K562 (cell line): ENCODE data around the gene CBY2. TPM values are rescaled to one million over a fixed set of nuclear protein-coding genes. Genes with fewer than 3 reads are reported as not detected.

ENCODE experiments used
- HDAC8 ChIP-seq: fragments of 450-650 bp; IDR thresholded peaks from 2 replicates; pipeline ENCODE4 v1.6.1; 2016; ENCODE audit warnings: mild to moderate bottlenecking, missing genetic modification characterization, moderate library complexity, missing compliant biosample characterization
- IRF2 ChIP-seq: sonication (generic); formaldehyde crosslinking; IDR thresholded peaks from 2 replicates; pipeline ENCODE4 v1.8.1; 2022; ENCODE audit warnings: mild to moderate bottlenecking, missing genetic modification reagents
- KLF10 ChIP-seq: fragments of 250-450 bp; sonication (Bioruptor Pico); IDR thresholded peaks from 2 replicates; pipeline ENCODE4 v1.6.1; 2021; ENCODE audit warnings: matching md5 sums
- PCBP1 ChIP-seq: fragments of 200-400 bp; formaldehyde crosslinking; IDR thresholded peaks from 2 replicates; pipeline ENCODE4 v1.6.1; 2018; ENCODE audit warnings: mild to moderate bottlenecking, low read depth, low read length; ENCODE audit not compliant: poor library complexity, severe bottlenecking
- RB1 ChIP-seq: fragments of 450-650 bp; IDR thresholded peaks from 2 replicates; pipeline ENCODE4 v1.6.1; 2017; ENCODE audit warnings: low read depth, mild to moderate bottlenecking
- THRAP3 ChIP-seq: fragments of 450-650 bp; IDR thresholded peaks from 2 replicates; pipeline ENCODE4 v1.6.1; 2016; ENCODE audit warnings: mild to moderate bottlenecking, inconsistent platforms, borderline replicate concordance
- ZNF384 ChIP-seq: IDR thresholded peaks from 2 replicates; pipeline ENCODE4 v1.6.1; 2012; ENCODE audit warnings: low read depth, low read length, improper control_type of control experiment
- polyA plus RNA-seq, 8 experiments: library from polyadenylated mRNA; depleted of rRNA in 4 of 8; stranded (reverse) in 5 of 8; unstranded in 3 of 8; fragments of >200 nt; fragmentation: Nextera tagmentation in 2 of 8; fragmentation: Illumina TruSeq in 1 of 8; extraction: Ambion mirVana in 2 of 8; extraction: Trizol in 1 of 8; gene quantifications; 2 replicates each; pipeline versions ENCODE4 v1.2.1 to v1.2.3, GENCODE V29; 2011 to 2014; ENCODE audit warnings: inconsistent platforms in 1 of 8, missing spikeins in 1 of 8
- total RNA-seq, 7 experiments: library from RNA; depleted of rRNA in 6 of 7; stranded (reverse); fragments of >200 nt in 6 of 7; fragmentation: Illumina TruSeq in 2 of 7; extraction: Trizol in 2 of 7; gene quantifications; 2 replicates each; pipeline versions ENCODE4 v1.2.1 to v1.2.3, GENCODE V29; 2011 to 2021; ENCODE audit warnings: low replicate concordance in 1 of 7
- TF ChIP-seq, protein P1 (sequence below), 3 experiments: fragments of 200-800 bp in 1 of 3; fragments of 250-450 bp in 1 of 3; fragments of 450-650 bp in 1 of 3; sonication (Bioruptor Pico) in 1 of 3; sonication (Bioruptor generic) in 1 of 3; formaldehyde crosslinking in 1 of 3; IDR thresholded peaks; 2 replicates each; pipeline versions ENCODE4 v1.6.1 to v1.8.0; 2016 to 2022; ENCODE audit warnings: mild to moderate bottlenecking in 2 of 3, missing genetic modification characterization in 2 of 3, missing compliant biosample characterization in 1 of 3, moderate library complexity in 1 of 3
- TF ChIP-seq, protein P2 (sequence below): fragments of 250-450 bp; sonication (Bioruptor Pico); IDR thresholded peaks from 2 replicates; pipeline ENCODE4 v1.5.0; 2021; ENCODE audit warnings: mild to moderate bottlenecking, borderline replicate concordance

CBY2 gene
- total and polyA plus RNA-seq, 9 of the 15 experiments (the other 6 are each of a cell fraction or from before 2014, with no cell fraction given), result 0.09 TPM; not detected in 8

DNA sequence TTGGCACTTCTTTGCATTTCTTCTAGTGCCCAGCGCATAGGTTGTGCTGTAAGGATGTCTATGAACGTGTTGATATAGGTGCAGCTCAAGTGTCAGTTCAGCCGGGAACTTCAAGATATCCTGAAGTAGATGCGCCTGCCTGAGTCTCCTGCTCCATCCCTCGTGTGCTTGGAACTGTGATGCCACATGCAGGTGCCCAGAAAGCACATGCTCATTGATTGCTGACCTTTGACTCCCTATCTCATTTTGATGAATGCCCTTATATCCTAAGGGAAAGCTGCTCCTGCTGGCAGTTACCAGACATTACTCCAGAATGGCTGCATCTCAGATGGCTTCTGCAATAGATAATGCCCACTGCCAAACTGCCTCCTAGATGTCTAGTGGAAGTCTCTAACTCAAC, 40.9 kb downstream of the CBY2 start (continued):
- TF ChIP-seq, protein P1, sequence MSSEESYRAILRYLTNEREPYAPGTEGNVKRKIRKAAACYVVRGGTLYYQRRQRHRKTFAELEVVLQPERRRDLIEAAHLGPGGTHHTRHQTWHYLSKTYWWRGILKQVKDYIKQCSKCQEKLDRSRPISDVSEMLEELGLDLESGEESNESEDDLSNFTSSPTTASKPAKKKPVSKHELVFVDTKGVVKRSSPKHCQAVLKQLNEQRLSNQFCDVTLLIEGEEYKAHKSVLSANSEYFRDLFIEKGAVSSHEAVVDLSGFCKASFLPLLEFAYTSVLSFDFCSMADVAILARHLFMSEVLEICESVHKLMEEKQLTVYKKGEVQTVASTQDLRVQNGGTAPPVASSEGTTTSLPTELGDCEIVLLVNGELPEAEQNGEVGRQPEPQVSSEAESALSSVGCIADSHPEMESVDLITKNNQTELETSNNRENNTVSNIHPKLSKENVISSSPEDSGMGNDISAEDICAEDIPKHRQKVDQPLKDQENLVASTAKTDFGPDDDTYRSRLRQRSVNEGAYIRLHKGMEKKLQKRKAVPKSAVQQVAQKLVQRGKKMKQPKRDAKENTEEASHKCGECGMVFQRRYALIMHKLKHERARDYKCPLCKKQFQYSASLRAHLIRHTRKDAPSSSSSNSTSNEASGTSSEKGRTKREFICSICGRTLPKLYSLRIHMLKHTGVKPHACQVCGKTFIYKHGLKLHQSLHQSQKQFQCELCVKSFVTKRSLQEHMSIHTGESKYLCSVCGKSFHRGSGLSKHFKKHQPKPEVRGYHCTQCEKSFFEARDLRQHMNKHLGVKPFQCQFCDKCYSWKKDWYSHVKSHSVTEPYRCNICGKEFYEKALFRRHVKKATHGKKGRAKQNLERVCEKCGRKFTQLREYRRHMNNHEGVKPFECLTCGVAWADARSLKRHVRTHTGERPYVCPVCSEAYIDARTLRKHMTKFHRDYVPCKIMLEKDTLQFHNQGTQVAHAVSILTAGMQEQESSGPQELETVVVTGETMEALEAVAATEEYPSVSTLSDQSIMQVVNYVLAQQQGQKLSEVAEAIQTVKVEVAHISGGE (CRISPR knock-in tag; IDR thresholded peaks at IDR 0.05), result no peak
- TF ChIP-seq HDAC8 (tag) (no peak), THRAP3 (no peak), KLF10 (no peak), ZNF384 (no peak), PCBP1 (no peak), IRF2 (no peak), RB1 (no peak)
- TF ChIP-seq, protein P2, sequence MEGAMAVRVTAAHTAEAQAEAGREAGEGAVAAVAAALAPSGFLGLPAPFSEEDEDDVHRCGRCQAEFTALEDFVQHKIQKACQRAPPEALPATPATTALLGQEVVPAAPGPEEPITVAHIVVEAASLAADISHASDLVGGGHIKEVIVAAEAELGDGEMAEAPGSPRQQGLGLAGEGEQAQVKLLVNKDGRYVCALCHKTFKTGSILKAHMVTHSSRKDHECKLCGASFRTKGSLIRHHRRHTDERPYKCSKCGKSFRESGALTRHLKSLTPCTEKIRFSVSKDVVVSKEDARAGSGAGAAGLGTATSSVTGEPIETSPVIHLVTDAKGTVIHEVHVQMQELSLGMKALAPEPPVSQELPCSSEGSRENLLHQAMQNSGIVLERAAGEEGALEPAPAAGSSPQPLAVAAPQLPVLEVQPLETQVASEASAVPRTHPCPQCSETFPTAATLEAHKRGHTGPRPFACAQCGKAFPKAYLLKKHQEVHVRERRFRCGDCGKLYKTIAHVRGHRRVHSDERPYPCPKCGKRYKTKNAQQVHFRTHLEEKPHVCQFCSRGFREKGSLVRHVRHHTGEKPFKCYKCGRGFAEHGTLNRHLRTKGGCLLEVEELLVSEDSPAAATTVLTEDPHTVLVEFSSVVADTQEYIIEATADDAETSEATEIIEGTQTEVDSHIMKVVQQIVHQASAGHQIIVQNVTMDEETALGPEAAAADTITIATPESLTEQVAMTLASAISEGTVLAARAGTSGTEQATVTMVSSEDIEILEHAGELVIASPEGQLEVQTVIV (CRISPR knock-in tag), result no peak
